ENCODE measurements around the gene MAP7.
"Not testable (repeated sequence)": the region's sequence is repeated elsewhere in the genome, so short reads cannot be mapped to it uniquely, and the experiment has no call there.

The MAP7 gene

GRCh38 chr6:136331461-136331860, 218.8 kb downstream of the MAP7 start:
- no peak for DNase-seq

- DNase-seq = no peak
These were observed 219.6 kb downstream of the MAP7 start for GRCh38 chr6:136330634-136331033.

GRCh38 chr6:136326038-136326553, 224.1 kb downstream of the MAP7 start:
- no peak for DNase-seq

GRCh38 chr6:136324686-136325380, 225.4 kb downstream of the MAP7 start:
- DNase-seq = no peak

GRCh38 chr6:136323431-136324112, 226.7 kb downstream of the MAP7 start:
- DNase-seq = no peak

- no peak for DNase-seq
These were observed 230.5 kb downstream of the MAP7 start for GRCh38 chr6:136319732-136320131.

GRCh38 chr6:136318676-136319075, 231.5 kb downstream of the MAP7 start:
- DNase-seq = no peak

- no peak for DNase-seq
These were observed 232.3 kb downstream of the MAP7 start for GRCh38 chr6:136317971-136318370.

- DNase-seq = peak; percentile 45
These were observed 233.1 kb downstream of the MAP7 start for GRCh38 chr6:136317021-136317694.

- DNase-seq = no peak
These were observed 234.6 kb downstream of the MAP7 start for GRCh38 chr6:136315594-136315993.

GRCh38 chr6:136312975-136313374, 237.2 kb downstream of the MAP7 start:
- DNase-seq = no peak

- no peak for DNase-seq
These were observed 240.4 kb downstream of the MAP7 start for GRCh38 chr6:136309729-136310311.

GRCh38 chr6:136309171-136309570, 241.1 kb downstream of the MAP7 start:
- no peak for DNase-seq

GRCh38 chr6:136308469-136308868, 241.8 kb downstream of the MAP7 start:
- not testable (repeated sequence) for DNase-seq

- DNase-seq = no peak
These were observed 242.9 kb downstream of the MAP7 start for GRCh38 chr6:136307351-136307750.

GRCh38 chr6:136306466-136306865, 243.8 kb downstream of the MAP7 start:
- no peak for DNase-seq

GRCh38 chr6:136304410-136304809, 245.8 kb downstream of the MAP7 start:
- no peak for DNase-seq

- DNase-seq = no peak
These were observed 246.7 kb downstream of the MAP7 start for GRCh38 chr6:136303516-136303915.

- DNase-seq = no peak
These were observed 255.6 kb downstream of the MAP7 start for GRCh38 chr6:136294621-136295020.

All from HCEC 1CT (cell line).